Gastrocnemius medialis (tissue), 4 donors: ENCODE measurements around the gene MYOCOS.

Experiments used
- CTCF ChIP-seq, 5 experiments: fragments of 450-650 bp in 3 of 5; fragments of 200-600 bp in 2 of 5; sonication (generic) in 2 of 5; IDR thresholded peaks in 4 of 5; conservative IDR thresholded peaks in 1 of 5; 1 replicate in 4 of 5; 2 replicates in 1 of 5; pipeline ENCODE4 v1.5.1; 2016 to 2019; ENCODE audit warnings: antibody characterized with exemption in 5 of 5, mild to moderate bottlenecking in 3 of 5, moderate library complexity in 3 of 5
- POLR2A ChIP-seq, 2 donors: fragments of 450-650 bp; IDR thresholded peaks; one replicate each; pipeline ENCODE4 v1.6.1; 2017; ENCODE audit warnings: antibody characterized with exemption in 2 of 2, mild to moderate bottlenecking in 2 of 2, moderate library complexity in 2 of 2

GRCh38 chr1:171581226-171581625 lies 40.8 kb upstream of the MYOCOS start:
- no peak for TF ChIP-seq POLR2A (IDR thresholded peaks at IDR 0.05)
- no peak for TF ChIP-seq CTCF (IDR thresholded peaks at IDR 0.05 in 4 of 5, conservative IDR thresholded peaks at IDR 0.05 in 1 of 5)
